ENCODE measurements around the gene SCN10A. TPM values are rescaled to one million over a fixed set of nuclear protein-coding genes. Genes with fewer than 3 reads are reported as not detected.

Gene SCN10A
- total RNA-seq = not detected in 2 replicates

GRCh38 chr3:38816026-38816425 lies at the start of gene SCN10A:
Gene SCN10A, minus strand, starts transcription at chr3:38816217. Its CDS starts 22,207 bp downstream, at chr3:38794010.
- Mint-ChIP-seq H3K27me3 (ENCODE audit: insufficient read depth) (no peaks in the 10 kb centered on the region), H3K27ac (no peak within 1 kb of the TSS), H3K9me3 (no peaks in the 10 kb centered on the region), H3K4me1 (ENCODE audit: low read depth) (no peaks in the 10 kb centered on the region), H3K36me3 (ENCODE audit: low read depth) (no peaks in the 10 kb centered on the region), H3K4me3 (no peak within 1 kb of the TSS)
- no peak for DNase-seq (ENCODE audit: low spot score)
- intact Hi-C loops (cut with micrococcal nuclease) = no loop called here

- Mint-ChIP-seq H3K4me3 (no peak overlapping the region), H3K27me3 (ENCODE audit: insufficient read depth) (peaks cover 3% of the 10 kb centered on the region), H3K27ac (no peak overlapping the region), H3K36me3 (ENCODE audit: low read depth) (no peaks in the 10 kb centered on the region), H3K4me1 (ENCODE audit: low read depth) (no peaks in the 10 kb centered on the region), H3K9me3 (no peaks in the 10 kb centered on the region)
- DNase-seq (ENCODE audit: low spot score) = no peak
- intact Hi-C loops (cut with micrococcal nuclease) = no loop called here
Measured at GRCh38 chr3:38853011-38853410, 37.0 kb upstream of the SCN10A start.

GRCh38 chr3:38843898-38844297 lies 27.9 kb upstream of the SCN10A start:
- no peaks in the 10 kb centered on the region for H3K9me3 Mint-ChIP-seq
- H3K4me1 Mint-ChIP-seq (ENCODE audit: low read depth) = no peaks in the 10 kb centered on the region
- H3K27ac Mint-ChIP-seq = no peak overlapping the region
- no peaks in the 10 kb centered on the region for H3K36me3 Mint-ChIP-seq (ENCODE audit: low read depth)
- peaks cover 14% of the 10 kb centered on the region for H3K27me3 Mint-ChIP-seq (ENCODE audit: insufficient read depth)
- no peak for DNase-seq (ENCODE audit: low spot score)
- intact Hi-C loops (cut with micrococcal nuclease) = loop anchor here (1.0 kb wide), 1 partner anchor 323 kb away; no protein-coding TSS in a partner anchor
- H3K4me3 Mint-ChIP-seq = no peak overlapping the region

- intact Hi-C loops (cut with micrococcal nuclease) = no loop called here
- no peaks in the 10 kb centered on the region for H3K36me3 Mint-ChIP-seq (ENCODE audit: low read depth)
- no peak overlapping the region for H3K4me3 Mint-ChIP-seq
- no peaks in the 10 kb centered on the region for H3K4me1 Mint-ChIP-seq (ENCODE audit: low read depth)
- DNase-seq (ENCODE audit: low spot score) = no peak
- H3K9me3 Mint-ChIP-seq = no peaks in the 10 kb centered on the region
- H3K27ac Mint-ChIP-seq = no peak overlapping the region
- peaks cover 15% of the 10 kb centered on the region for H3K27me3 Mint-ChIP-seq (ENCODE audit: insufficient read depth)
Measured at GRCh38 chr3:38842266-38842965, 26.4 kb upstream of the SCN10A start.

- H3K4me1 Mint-ChIP-seq (ENCODE audit: low read depth) = no peaks in the 10 kb centered on the region
- no peaks in the 10 kb centered on the region for H3K36me3 Mint-ChIP-seq (ENCODE audit: low read depth)
- no peak overlapping the region for H3K4me3 Mint-ChIP-seq
- intact Hi-C loops (cut with micrococcal nuclease) = no loop called here
- DNase-seq (ENCODE audit: low spot score) = no peak
- H3K9me3 Mint-ChIP-seq = no peaks in the 10 kb centered on the region
- H3K27me3 Mint-ChIP-seq (ENCODE audit: insufficient read depth) = peaks cover 15% of the 10 kb centered on the region
- H3K27ac Mint-ChIP-seq = no peak overlapping the region
Measured at GRCh38 chr3:38840987-38841386, 25.0 kb upstream of the SCN10A start.

GRCh38 chr3:38837358-38837757 lies 21.3 kb upstream of the SCN10A start:
- Mint-ChIP-seq H3K4me1 (ENCODE audit: low read depth) (peaks cover 9% of the 10 kb centered on the region), H3K27me3 (ENCODE audit: insufficient read depth) (peaks cover 10% of the 10 kb centered on the region), H3K9me3 (no peaks in the 10 kb centered on the region), H3K4me3 (no peak overlapping the region), H3K27ac (no peak overlapping the region), H3K36me3 (ENCODE audit: low read depth) (no peaks in the 10 kb centered on the region)
- no peak for DNase-seq (ENCODE audit: low spot score)
- intact Hi-C loops (cut with micrococcal nuclease) = no loop called here

- no peak overlapping the region for H3K4me3 Mint-ChIP-seq
- DNase-seq (ENCODE audit: low spot score) = no peak
Measured at GRCh38 chr3:38836561-38836960, 20.5 kb upstream of the SCN10A start.

GRCh38 chr3:38835939-38836338 lies 19.9 kb upstream of the SCN10A start:
- Mint-ChIP-seq H3K27me3 (ENCODE audit: insufficient read depth) (peaks cover 8% of the 10 kb centered on the region), H3K4me1 (ENCODE audit: low read depth) (peaks cover 9% of the 10 kb centered on the region), H3K36me3 (ENCODE audit: low read depth) (no peaks in the 10 kb centered on the region), H3K4me3 (no peak overlapping the region), H3K9me3 (no peaks in the 10 kb centered on the region), H3K27ac (no peak overlapping the region)
- DNase-seq (ENCODE audit: low spot score) = no peak
- intact Hi-C loops (cut with micrococcal nuclease) = no loop called here

More at GRCh38 chr3:38836561-38836960, 20.5 kb upstream of the SCN10A start:
- H3K27me3 Mint-ChIP-seq (ENCODE audit: insufficient read depth) = peaks cover 9% of the 10 kb centered on the region
- H3K4me1 Mint-ChIP-seq (ENCODE audit: low read depth) = peaks cover 9% of the 10 kb centered on the region
- intact Hi-C loops (cut with micrococcal nuclease) = no loop called here
- no peaks in the 10 kb centered on the region for H3K9me3 Mint-ChIP-seq
- no peak overlapping the region for H3K27ac Mint-ChIP-seq
- H3K36me3 Mint-ChIP-seq (ENCODE audit: low read depth) = no peaks in the 10 kb centered on the region

- Mint-ChIP-seq H3K4me1 (ENCODE audit: low read depth) (peaks cover 9% of the 10 kb centered on the region), H3K36me3 (ENCODE audit: low read depth) (no peaks in the 10 kb centered on the region), H3K27ac (no peak overlapping the region), H3K4me3 (no peak overlapping the region), H3K9me3 (no peaks in the 10 kb centered on the region), H3K27me3 (ENCODE audit: insufficient read depth) (peaks cover 7% of the 10 kb centered on the region)
- intact Hi-C loops (cut with micrococcal nuclease) = no loop called here
- no peak for DNase-seq (ENCODE audit: low spot score)
Measured at GRCh38 chr3:38834717-38835116, 18.7 kb upstream of the SCN10A start.

GRCh38 chr3:38834110-38834509 lies 18.1 kb upstream of the SCN10A start:
- Mint-ChIP-seq H3K4me1 (ENCODE audit: low read depth) (peaks cover 9% of the 10 kb centered on the region), H3K4me3 (no peak overlapping the region), H3K36me3 (ENCODE audit: low read depth) (no peaks in the 10 kb centered on the region), H3K27ac (no peak overlapping the region), H3K27me3 (ENCODE audit: insufficient read depth) (peaks cover 4% of the 10 kb centered on the region), H3K9me3 (no peaks in the 10 kb centered on the region)
- intact Hi-C loops (cut with micrococcal nuclease) = no loop called here
- DNase-seq (ENCODE audit: low spot score) = no peak

GRCh38 chr3:38829404-38829803 lies 13.4 kb upstream of the SCN10A start:
- Mint-ChIP-seq H3K9me3 (no peaks in the 10 kb centered on the region), H3K27me3 (ENCODE audit: insufficient read depth) (peaks cover 7% of the 10 kb centered on the region), H3K4me1 (ENCODE audit: low read depth) (peaks cover 5% of the 10 kb centered on the region), H3K27ac (no peak overlapping the region), H3K36me3 (ENCODE audit: low read depth) (no peaks in the 10 kb centered on the region), H3K4me3 (no peak overlapping the region)
- intact Hi-C loops (cut with micrococcal nuclease) = no loop called here
- no peak for DNase-seq (ENCODE audit: low spot score)

GRCh38 chr3:38828681-38829080 lies 12.7 kb upstream of the SCN10A start:
- intact Hi-C loops (cut with micrococcal nuclease) = no loop called here
- DNase-seq (ENCODE audit: low spot score) = no peak
- H3K36me3 Mint-ChIP-seq (ENCODE audit: low read depth) = no peaks in the 10 kb centered on the region

GRCh38 chr3:38827791-38828190 lies 11.8 kb upstream of the SCN10A start:
- H3K36me3 Mint-ChIP-seq (ENCODE audit: low read depth) = no peaks in the 10 kb centered on the region
- H3K27me3 Mint-ChIP-seq (ENCODE audit: insufficient read depth) = peaks cover 9% of the 10 kb centered on the region
- no peaks in the 10 kb centered on the region for H3K4me1 Mint-ChIP-seq (ENCODE audit: low read depth)
- no peaks in the 10 kb centered on the region for H3K9me3 Mint-ChIP-seq
- H3K27ac Mint-ChIP-seq = no peak overlapping the region
- intact Hi-C loops (cut with micrococcal nuclease) = no loop called here
- DNase-seq (ENCODE audit: low spot score) = no peak
- no peak overlapping the region for H3K4me3 Mint-ChIP-seq

More at GRCh38 chr3:38828681-38829080, 12.7 kb upstream of the SCN10A start:
- no peaks in the 10 kb centered on the region for H3K9me3 Mint-ChIP-seq
- no peak overlapping the region for H3K4me3 Mint-ChIP-seq
- no peaks in the 10 kb centered on the region for H3K4me1 Mint-ChIP-seq (ENCODE audit: low read depth)
- peaks cover 9% of the 10 kb centered on the region for H3K27me3 Mint-ChIP-seq (ENCODE audit: insufficient read depth)
- no peak overlapping the region for H3K27ac Mint-ChIP-seq

GRCh38 chr3:38826001-38826400 lies 10.0 kb upstream of the SCN10A start:
- Mint-ChIP-seq H3K27ac (no peak overlapping the region), H3K9me3 (no peaks in the 10 kb centered on the region), H3K4me3 (no peak overlapping the region), H3K36me3 (ENCODE audit: low read depth) (no peaks in the 10 kb centered on the region), H3K4me1 (ENCODE audit: low read depth) (no peaks in the 10 kb centered on the region), H3K27me3 (ENCODE audit: insufficient read depth) (peaks cover 9% of the 10 kb centered on the region)
- no peak for DNase-seq (ENCODE audit: low spot score)
- intact Hi-C loops (cut with micrococcal nuclease) = no loop called here
